ENCODE results near the gene PALM. TPM values are rescaled to one million over a fixed set of nuclear protein-coding genes. Genes with fewer than 3 reads are reported as not detected.
A peak's percentile ranks its signal among the peaks of the same experiment; 100 is the strongest.

Gene PALM
- total and polyA plus RNA-seq, 9 of the 15 experiments (the other 6 are each of a cell fraction or from before 2014, with no cell fraction given) = 0.04 to 6.6 (median 1.7) TPM

DNA sequence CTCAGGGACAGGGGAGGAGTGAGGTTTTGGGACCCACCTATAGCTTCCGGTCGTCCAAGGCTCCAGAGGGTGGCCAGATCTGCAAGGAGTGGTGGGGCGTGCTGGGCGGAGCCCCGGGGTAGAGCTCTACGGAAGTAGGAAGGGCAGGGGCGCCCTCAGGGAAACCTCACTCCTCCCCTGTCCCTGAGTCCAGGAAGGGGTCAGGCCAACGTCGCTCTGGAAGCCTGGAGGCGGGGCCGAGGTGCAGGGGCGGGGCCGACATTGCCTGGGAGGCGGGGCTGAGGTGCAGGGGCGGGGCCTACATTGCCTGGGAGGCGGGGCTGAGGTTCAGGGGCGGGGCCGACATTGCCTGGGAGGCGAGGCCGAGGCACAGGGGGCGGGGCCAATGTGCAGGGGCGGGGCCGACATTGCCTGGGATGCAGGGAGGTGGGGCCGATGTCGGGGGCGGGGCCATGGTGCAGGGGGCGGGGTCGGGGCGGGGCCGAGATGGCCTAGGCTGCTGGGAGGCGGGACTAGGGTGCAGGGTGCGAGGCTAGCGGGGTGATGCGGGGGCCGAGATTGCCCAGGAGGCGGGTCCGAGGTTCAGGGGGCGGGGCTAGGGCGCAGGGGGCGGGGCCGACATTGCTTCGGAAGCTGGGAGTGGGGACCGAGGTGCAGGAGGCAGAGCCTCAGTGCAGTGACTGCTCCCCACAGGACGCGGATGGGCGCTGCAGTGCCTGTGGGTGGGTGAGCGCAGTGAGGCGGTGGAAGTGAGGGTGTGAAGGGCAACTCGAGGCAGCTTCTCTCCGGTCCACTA, 4.9 kb upstream of the PALM start (continued):
- TF ChIP-seq THAP7 (CRISPR knock-in tag; IDR thresholded peaks at IDR 0.05) (no peak), ZNF644 (tag; IDR thresholded peaks at IDR 0.05; ENCODE audit: low read depth) (no peak), ZNF212 (CRISPR knock-in tag; IDR thresholded peaks at IDR 0.05) (no peak), CHD1 (IDR thresholded peaks at IDR 0.05; ENCODE audit: low read length) (peak; percentile 41), ZNF639 (CRISPR knock-in tag; conservative IDR thresholded peaks at IDR 0.05 in 1 of 2, IDR thresholded peaks at IDR 0.05 in 1 of 2) (no peak), ZNF174 (CRISPR knock-in tag; IDR thresholded peaks at IDR 0.05) (no peak), XRCC4 (IDR thresholded peaks at IDR 0.05; ENCODE audit: extremely low read depth, insufficient read depth, insufficient read length) (no peak), KDM5B (IDR thresholded peaks at IDR 0.05; ENCODE audit: insufficient replicate concordance, low read depth, low read length) (peak; percentile 64), PTBP1 (IDR thresholded peaks at IDR 0.05; ENCODE audit: low read depth, low read length) (0 out of 2 replicates have a peak, but pooled peaks have one; percentile 1), TCFL5 (CRISPR knock-in tag; conservative IDR thresholded peaks at IDR 0.05) (no peak), ZNF140 (CRISPR knock-in tag; IDR thresholded peaks at IDR 0.05) (no peak), RB1 (IDR thresholded peaks at IDR 0.05; ENCODE audit: low read depth) (0 out of 2 replicates have a peak, but pooled peaks have one; percentile 21), MNT (conservative IDR thresholded peaks at IDR 0.05) (0 out of 4 replicates have a peak, but pooled peaks of 1 of the 2 experiments have one; percentile 44), LCOR (CRISPR knock-in tag; IDR thresholded peaks at IDR 0.05) (no peak)
- TF ChIP-seq, protein P1, sequence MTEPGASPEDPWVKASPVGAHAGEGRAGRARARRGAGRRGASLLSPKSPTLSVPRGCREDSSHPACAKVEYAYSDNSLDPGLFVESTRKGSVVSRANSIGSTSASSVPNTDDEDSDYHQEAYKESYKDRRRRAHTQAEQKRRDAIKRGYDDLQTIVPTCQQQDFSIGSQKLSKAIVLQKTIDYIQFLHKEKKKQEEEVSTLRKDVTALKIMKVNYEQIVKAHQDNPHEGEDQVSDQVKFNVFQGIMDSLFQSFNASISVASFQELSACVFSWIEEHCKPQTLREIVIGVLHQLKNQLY (CRISPR knock-in tag; conservative IDR thresholded peaks at IDR 0.05) = no peak
- TF ChIP-seq, protein P2, sequence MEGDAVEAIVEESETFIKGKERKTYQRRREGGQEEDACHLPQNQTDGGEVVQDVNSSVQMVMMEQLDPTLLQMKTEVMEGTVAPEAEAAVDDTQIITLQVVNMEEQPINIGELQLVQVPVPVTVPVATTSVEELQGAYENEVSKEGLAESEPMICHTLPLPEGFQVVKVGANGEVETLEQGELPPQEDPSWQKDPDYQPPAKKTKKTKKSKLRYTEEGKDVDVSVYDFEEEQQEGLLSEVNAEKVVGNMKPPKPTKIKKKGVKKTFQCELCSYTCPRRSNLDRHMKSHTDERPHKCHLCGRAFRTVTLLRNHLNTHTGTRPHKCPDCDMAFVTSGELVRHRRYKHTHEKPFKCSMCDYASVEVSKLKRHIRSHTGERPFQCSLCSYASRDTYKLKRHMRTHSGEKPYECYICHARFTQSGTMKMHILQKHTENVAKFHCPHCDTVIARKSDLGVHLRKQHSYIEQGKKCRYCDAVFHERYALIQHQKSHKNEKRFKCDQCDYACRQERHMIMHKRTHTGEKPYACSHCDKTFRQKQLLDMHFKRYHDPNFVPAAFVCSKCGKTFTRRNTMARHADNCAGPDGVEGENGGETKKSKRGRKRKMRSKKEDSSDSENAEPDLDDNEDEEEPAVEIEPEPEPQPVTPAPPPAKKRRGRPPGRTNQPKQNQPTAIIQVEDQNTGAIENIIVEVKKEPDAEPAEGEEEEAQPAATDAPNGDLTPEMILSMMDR (IDR thresholded peaks at IDR 0.05 in 2 of 3, conservative IDR thresholded peaks at IDR 0.05 in 1 of 3; ENCODE audit: insufficient read depth in 2 of 3, low read depth in 1 of 3, low read length in 3 of 3) = peak in 2 of 3 experiments; percentile 32 to 45; a peak in 3 of 6 replicates
- TF ChIP-seq, protein P3, sequence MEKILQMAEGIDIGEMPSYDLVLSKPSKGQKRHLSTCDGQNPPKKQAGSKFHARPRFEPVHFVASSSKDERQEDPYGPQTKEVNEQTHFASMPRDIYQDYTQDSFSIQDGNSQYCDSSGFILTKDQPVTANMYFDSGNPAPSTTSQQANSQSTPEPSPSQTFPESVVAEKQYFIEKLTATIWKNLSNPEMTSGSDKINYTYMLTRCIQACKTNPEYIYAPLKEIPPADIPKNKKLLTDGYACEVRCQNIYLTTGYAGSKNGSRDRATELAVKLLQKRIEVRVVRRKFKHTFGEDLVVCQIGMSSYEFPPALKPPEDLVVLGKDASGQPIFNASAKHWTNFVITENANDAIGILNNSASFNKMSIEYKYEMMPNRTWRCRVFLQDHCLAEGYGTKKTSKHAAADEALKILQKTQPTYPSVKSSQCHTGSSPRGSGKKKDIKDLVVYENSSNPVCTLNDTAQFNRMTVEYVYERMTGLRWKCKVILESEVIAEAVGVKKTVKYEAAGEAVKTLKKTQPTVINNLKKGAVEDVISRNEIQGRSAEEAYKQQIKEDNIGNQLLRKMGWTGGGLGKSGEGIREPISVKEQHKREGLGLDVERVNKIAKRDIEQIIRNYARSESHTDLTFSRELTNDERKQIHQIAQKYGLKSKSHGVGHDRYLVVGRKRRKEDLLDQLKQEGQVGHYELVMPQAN (IDR thresholded peaks at IDR 0.05; ENCODE audit: borderline replicate concordance) = 0 out of 2 replicates have a peak, but pooled peaks have one; percentile 10

All from K562 (cell line).